ENCODE measurements around the gene MZB1.

GRCh38 chr5:139383993-139384590 lies 5.6 kb downstream of the MZB1 start:
- TF ChIP-seq CTCF (IDR thresholded peaks at IDR 0.05) (no peak), POLR2A (IDR thresholded peaks at IDR 0.05) (no peak)

Data from esophagus squamous epithelium (tissue), 4 donors.